Erythroblast (primary cell): ENCODE data around the gene GRM7.

Source experiments
- GATA1 ChIP-seq: IDR thresholded peaks from 2 replicates; pipeline ENCODE4 v1.6.1; 2011; ENCODE audit warnings: low read depth, mild to moderate bottlenecking, control low read depth, low read length, moderate library complexity
- POLR2A ChIP-seq: IDR thresholded peaks from 2 replicates; pipeline ENCODE4 v1.6.1; 2011; ENCODE audit warnings: mild to moderate bottlenecking, low read length

- TF ChIP-seq POLR2A (no peak), GATA1 (no peak)
Observed at GRCh38 chr3:7292362-7292761, 431.4 kb downstream of the GRM7 start.
